NK-92 treated with Interleukin-12 subunit alpha and Interleukin-12 subunit beta, amount 100 ng/mL, for 24 hours (cell line): ENCODE data around the gene PHACTR2.
"Not testable (repeated sequence)": the region's sequence is repeated elsewhere in the genome, so short reads cannot be mapped to it uniquely, and the experiment has no call there.

Experiments used
- DNase-seq: peaks from one replicate; lab custom pipeline; 2025; lab: John Stamatoyannopoulos, UW

PHACTR2 gene

DNA sequence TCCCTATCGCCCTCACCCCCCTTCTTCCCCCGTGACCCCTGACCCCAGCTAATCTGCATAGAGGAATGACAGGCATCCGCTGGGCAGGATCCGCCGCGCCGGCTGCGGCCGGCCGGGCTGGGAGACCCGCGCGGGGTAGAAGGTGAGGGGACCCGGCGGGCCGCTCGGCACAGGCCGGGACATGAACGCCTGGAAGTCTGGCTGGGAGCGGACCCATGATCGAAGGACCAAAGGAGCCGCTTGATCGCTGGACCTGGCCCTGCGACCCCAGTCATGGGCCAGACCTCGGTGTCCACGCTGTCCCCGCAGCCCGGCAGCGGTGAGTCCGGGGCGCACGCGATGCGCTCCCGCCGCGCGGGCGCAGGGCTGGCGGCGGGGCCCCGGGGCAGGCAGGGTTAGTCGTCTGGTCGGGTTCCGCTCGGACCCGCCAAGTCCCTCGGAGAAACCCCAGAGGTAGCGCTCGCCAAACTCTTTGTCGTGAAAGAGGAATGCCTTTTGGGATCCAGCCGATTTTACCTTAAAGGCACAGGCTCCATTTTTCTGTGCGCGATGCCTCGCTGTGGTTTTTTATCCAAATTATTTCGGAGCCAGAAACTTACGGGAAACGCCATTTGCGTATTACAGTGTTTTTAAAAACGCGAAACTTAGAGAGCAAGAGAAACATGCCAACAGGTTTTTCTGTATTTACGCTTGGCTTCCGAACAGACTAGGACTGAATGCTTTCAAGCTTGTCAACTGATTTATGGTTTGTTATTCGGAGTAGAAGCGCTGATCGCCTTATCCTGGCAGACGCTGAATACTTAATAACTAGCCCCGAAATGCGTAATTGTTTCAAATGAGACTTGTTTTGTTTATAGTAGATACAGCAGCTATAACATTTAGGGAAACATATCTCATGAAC is at the start of gene PHACTR2:
TSS of gene PHACTR2 (plus strand) at position 75 of the 901 bp plus-strand sequence. CDS start at position 274, 199 bp downstream.
- DNase-seq = no peak

DNA sequence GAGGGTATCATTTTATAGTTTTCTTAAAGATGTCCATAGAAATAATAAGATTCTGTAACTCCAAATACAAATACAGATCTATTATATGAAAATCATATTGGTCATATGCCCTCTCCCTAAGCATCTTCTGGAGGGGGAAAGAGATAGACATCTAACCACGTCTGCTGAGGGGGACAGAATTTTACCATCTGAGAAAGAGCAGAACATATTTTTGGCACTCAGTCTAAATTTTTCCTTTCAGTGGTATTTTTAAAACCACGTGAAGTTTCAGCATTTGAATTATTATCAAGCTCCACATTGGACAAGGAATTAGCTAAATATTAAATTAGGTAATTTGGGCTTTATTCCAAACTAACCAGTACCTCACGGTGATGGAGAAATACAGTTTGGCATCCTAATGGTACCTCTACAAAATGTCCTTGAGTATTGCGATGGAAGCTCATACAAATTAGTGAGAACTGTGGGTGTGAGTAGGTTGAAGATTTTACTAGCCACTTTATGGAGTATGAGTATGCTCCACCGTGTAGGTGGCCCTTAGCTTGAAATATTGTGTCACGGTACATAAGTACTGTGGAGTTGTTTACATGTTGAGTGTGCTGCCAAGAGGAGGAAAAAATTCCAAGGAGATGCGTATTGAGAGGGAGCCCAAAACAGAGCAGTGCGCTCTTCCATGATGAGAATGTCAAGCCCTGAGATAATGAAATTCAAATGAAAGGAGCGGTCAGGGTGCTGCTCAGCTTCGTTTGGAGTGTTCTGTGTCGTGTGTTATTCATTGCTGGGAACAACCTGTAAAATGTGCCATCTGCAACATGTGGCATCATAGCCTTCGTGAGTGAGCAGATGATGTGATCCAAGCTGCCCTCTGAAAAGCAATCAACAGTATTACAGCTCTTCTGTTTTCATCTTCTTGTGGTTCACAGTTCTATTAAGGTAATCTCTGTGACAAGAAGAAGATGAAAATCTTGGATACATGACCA is 48.4 kb upstream of the PHACTR2 start:
- DNase-seq = no peak

DNA sequence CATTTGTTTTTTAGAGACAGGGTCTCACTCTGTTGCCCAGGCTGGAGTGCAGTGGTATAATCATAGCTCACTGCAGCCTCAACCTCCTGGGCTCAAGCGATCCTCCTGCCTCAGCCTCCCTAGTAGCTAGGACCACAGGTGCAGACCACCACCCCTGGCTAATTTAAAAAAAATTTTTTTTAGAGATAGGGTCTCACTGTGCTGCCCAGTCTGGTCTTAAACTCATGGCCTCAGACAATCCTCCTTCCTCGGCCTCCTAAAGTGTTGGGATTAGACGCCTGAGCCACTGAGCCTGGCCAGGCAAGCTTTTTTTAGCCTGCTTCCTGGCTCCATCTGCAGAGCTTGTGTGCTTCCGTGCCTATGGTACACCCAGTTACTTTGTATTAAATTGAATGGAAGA is 46.6 kb upstream of the PHACTR2 start:
- DNase-seq = not testable (repeated sequence)

DNA sequence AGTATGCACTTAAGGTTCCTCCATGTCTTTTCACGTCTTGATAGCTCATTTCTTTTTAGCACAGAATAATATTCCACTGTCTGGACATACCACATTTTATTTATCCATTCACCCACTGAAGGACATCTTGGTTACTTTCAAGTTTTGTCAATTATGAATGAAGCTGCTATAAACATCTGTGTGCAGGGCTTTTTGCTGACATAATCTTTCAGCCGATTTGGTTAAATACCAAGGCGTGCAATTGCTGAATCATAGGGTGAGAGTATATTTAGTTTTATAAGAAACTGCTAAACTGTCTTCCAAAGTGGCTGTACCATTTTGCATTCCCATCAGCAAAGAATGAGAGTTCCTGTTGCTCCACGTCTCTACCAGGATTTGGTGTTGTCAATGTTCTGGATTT is 44.9 kb upstream of the PHACTR2 start:
- DNase-seq = no peak

DNA sequence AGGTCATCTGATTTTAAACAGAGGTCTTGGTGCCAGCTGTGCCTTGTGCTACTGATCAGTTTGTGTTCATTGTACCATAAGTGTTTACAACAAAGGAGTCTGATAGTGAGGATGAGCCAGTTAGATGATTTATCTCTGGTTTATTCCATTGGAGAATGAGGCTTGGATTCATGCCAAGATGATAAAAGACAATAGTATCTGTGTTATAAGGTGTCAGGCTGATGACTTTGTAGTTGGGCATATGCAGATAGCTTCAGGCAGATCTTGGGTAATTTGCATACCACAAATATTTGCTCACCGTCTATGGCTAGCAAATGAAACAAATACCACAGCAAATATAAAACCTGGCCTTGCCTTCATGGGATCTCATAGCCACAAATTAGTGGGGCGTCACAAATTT is 43.3 kb upstream of the PHACTR2 start:
- DNase-seq = no peak

DNA sequence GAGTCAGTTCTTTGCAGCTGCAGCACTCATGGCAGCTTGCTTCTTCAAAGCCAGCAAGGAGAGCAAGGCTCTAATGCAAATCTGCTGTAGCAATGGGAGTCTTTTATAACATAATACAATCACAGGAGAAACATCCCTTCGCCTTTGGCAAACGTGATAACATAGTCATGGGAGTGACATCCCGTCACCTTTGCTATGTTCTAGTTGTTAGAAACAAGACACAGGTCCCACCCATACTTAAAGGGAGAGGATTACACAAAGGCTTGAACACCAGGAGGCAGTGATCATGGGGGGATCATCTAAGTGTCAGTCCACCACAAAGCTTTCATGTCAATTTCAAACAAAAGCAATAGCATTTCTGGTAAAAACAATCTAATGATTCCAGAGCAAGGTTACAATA is 40.1 kb upstream of the PHACTR2 start:
- no peak for DNase-seq

DNA sequence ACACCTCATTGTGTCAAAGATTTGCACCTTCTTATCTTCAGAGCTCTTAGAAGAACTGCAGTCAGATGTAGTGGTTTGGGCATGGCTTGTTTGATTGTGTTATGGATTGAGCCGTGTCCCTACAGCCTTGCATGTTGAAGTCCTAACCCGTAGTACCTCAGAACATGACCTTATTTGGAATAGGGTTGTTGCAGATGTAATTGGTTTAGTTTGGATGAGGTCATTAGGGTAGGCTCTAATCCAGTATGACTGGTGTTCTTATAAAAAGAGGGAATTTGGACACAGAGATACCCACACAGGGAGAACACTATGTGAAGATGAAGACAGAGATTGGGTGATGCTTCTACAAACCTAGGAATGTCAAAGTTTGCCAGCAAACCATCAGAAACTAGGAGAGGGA is 35.4 kb upstream of the PHACTR2 start:
- DNase-seq = no peak

DNA sequence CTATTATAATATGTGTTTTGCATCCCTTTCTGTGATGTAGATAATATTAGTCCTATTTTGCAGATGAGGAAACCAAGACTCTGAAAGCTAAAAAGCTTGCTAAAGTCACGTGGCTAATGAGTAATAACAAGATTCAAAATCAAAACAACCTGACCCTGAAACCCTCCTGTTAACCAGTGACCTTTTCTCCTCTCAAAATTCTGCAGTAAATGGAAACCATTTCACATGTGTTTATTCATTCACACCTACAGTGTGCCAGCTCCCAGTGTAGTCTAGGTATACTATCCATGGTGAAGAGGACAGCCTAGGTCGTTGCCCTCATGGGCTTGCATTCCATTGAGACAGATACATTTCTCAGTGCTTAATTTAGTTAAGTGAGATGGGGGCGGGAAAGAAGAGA is 30.6 kb upstream of the PHACTR2 start:
- DNase-seq = no peak

DNA sequence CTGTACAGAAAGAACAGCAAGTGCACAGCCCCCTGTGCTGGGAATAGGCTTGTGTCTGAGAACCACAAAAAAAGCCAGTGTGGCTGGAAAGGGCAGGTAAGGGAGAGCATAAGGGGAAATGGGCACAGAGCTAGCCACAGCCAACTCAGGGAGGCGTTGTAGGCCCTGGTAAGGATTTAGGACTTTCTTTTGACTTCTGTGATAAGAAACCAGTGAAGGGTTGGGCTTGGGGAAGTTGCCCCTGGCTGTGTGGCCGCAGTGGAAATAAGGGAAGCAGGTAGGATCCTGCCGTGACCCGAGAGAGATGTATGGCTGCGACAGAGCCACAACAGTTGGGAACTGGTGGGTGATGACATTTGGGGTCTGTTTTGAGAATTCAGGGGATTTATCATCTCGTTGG is 30.0 kb upstream of the PHACTR2 start:
- DNase-seq = no peak

DNA sequence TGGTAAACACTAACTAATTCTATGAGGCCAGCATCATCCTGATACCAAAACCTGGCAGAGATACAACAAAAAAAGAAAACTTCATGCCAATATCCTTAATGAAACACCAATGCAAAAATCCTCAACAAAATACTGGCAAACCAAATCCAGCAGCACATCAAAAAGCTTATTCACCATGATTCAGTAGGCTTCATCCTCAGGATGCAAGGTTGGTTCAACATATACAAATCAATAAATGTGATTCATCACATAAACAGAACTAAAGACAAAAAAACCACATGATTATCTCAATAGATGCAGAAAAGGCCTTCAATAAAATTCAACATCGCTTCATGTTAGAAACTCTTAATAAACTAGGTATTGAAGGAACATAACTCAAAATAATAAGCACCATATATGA is 28.4 kb upstream of the PHACTR2 start:
- DNase-seq = not testable (repeated sequence)

DNA sequence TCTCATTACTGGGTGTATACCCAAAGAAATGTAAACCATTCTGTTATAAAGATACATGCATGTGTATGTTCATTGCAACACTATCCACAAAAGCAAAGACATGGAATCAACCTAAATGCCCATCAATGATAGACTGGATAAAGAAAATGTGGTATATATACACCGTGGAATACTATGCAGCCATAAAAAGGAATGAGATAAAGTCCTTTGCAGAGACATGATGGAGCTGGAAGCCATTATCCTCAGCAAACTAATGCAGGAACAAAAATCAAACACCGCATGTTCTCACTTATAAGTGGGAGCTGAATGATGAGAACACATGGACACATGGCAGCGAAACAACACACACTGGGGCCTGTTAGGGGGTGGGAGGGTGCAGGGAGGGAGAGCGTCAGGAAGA is 26.4 kb upstream of the PHACTR2 start:
- not testable (repeated sequence) for DNase-seq

DNA sequence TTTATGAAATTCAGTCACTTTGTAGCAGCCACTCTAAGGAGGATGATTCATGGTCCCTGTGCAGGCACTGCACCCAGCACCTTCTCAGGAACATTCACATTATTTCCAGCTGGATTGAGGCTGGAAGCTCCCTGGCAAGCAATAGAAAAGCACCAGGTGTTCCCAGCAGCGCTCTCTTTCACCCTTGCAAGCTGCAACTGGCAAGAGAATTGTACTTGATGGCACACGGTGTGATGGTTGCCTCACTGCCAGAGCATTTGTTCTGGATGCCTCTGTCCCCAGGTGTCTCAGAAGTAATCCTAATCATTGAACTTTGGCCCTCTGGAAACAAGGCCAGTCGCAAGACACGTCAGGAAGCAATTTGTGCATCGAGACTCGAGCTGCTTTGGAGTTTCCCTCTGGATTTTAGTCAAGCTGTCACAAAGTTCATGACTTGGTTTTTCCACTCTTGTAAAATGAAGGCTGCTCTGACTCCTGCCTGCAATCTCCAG is 24.9 kb upstream of the PHACTR2 start:
- DNase-seq = no peak

DNA sequence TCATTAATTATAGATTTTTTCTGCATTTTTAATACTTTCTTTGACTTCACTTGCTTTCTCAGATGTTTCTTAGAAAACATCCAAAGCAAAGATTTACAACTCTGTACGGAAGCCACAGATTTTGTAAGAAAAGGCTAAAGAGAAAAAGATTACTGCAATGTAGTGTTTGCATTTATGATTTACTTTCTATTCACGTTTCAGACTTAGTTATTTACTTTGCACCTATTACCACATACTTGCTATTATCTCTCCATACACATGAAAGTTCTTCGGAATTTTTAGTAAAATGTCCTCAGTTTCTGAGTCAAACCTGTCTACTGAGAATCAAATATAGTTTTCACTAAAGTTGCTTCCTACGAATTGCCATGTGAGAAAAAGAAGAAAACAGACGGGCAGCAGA is 22.2 kb upstream of the PHACTR2 start:
- DNase-seq = no peak

DNA sequence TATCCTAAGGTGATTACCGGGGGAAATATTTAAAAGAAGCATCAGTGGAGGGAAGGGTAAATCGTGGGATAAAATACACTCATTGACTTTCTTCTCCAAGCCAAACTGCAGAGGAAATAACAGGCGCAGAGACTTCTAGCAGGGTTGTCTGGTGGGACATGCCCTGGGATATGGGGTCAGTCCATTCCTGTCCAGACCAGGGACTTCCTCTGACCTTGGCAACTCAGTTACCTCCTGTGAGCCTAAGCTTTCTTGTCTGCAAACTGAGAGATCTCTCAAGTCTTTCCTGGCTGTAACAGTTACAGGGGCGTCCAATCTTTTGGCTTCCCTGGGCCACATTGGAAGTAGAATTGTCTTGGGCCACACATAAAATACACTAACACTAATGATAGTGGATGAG is 21.7 kb upstream of the PHACTR2 start:
- no peak for DNase-seq

DNA sequence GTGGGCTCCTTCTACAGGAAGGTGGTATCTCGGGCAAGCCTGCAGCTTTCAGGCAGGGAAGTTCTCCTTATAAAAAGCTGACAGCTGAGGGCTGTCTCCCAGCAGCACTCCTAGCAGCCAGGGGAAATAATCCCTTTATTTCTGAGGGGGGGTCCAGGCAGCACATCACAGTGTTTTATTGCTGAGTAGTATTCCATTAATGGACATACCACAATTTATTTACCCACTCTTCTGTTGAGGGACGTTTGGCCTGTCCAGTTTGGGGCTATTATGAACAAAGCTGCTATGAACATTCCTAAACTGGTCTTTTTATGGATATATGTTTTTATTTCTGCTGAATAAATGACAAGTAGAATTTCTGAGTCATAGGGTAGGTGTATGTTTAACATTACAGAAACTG is 20.0 kb upstream of the PHACTR2 start:
- DNase-seq = no peak

DNA sequence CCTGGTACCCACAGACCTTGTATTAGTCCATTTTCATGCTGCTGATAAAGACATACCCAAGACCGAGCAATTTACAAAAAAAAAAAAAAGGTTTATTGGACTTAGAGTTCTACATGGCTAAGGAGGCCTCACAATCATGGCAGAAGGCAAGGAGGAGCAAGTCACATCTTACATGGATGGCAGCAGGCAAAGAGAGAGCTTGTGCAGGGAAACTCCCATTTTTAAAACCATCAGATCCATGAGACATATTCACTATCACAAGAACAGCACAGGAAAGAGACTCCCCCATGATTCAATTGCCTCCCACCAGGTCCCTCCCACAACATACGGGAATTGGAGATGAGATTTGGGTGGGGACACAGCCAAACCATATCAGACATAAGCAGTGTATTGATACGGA is 17.6 kb upstream of the PHACTR2 start:
- DNase-seq = not testable (repeated sequence)

DNA sequence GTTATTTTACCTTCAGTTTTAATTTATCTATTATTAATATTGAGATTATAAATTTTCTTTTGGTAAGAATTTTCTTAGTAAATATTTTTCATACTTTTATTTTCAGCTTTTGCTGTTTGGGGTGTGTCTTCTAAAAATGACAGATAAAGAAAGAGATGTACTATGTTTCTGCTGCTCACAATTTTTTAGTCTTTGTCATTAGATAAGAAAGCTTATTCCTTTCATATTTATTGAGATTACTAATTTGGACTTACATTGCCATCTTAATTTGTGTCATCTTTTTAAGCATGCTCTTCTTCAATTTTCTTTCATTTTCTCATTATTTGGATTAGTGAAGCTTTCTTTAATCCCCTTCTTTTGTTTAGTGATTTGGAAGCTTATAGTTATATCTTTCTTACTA is 13.6 kb upstream of the PHACTR2 start:
- DNase-seq = no peak

DNA sequence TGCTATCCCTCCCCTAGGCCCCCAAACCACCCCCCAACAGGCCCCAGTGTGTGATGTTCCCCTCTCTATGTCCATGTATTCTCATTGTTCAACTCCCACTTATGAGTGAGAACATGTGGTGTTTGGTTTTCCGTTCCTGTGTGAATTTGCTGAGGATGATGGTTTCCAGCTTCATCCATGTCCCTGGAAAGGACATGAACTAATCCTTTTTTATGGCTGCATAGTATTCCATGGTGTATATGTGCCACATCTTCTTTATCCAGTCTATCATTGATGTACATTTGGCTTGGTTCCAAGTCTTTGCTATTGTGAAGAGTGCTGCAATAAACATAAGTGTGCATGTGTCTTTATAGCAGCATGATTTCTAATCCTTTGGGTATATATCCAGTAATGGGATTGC is 11.8 kb upstream of the PHACTR2 start:
- not testable (repeated sequence) for DNase-seq

DNA sequence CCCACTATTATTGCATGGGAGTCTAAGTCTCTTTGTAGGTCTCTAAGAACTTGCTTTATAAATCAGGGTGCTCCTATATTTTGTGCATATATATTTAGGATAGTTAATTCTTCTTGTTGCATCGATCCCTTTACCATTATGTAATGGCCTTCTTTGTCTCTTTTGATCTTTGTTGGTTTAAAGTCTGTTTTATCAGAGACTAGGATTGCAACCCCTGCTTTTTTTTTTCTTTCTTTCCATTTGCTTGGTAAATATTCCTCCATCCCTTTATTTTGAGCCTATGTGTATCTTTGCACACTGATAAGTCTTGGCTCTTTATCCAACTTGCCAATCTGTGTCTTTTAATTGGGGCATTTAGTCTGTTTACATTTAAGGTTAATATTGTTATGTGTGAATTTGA is 8.3 kb upstream of the PHACTR2 start:
- not testable (repeated sequence) for DNase-seq

DNA sequence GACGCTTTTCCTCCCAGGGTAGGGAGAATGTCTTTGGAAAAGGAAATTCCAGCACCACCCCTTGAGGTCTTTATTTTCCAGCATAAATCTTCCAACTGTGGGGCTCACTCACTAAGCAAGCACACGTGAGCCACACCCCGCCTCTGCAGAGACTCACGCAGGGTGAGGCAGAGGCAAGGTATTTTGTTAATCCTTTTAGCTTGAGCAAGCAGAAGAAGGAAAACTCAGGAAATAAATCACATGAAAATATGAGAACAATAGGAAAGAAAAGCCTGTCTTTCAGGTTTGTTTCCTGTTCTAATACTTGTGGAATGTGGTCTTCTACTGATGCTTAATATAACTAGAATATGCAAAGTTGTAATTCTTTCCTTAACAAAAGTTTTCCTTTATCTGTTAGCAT is 4.1 kb upstream of the PHACTR2 start:
- DNase-seq = no peak

DNA sequence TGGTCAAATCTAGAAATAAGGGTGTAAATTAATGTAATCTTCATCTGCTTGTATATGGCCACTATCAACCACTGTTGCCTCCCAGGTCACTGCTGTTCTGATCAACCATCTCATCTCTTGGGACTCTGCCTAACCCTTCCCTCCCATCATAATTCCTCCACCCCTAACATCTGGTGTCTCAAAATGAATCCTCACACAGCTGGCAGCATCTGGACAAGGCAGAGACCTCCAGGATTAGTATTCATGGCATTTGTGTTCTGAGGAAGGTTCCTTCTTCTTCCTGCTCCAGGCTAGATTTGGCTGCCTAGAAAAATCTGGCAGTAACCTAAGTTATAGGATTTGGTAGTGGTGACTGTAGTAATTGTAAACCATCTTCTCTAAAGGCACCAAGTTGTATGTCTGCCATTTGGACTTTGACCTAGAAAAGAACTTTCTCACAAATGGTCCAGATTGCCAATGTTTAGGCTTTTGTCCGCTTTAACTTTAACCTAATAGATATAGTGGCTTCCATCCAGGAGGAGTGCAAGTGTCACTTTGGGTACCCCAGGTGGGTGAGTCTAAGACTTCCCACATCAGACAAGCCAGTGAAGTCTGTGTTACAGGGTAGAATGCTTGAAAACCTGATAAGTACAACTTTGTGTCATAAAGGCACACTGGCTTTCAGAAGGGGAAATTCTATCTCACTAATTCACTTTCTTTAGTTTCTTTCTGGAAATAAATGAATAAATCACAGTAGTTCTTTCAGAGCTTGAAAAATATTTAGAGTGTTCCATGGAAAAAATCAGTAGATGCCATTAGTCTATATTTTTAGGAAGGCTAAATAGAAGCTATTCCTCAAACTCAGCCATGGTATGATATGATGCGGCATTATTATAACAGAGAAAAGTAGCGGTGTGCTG is 3.0 kb upstream of the PHACTR2 start:
- no peak for DNase-seq
